Endodermal cell (in vitro differentiated cells): ENCODE results near the gene GINS2. TPM values are rescaled to one million over a fixed set of nuclear protein-coding genes. Genes with fewer than 3 reads are reported as not detected.

Experiments
- DNase-seq: peaks from one replicate; pipeline ENCODE4 v3.0.0-alpha.2; 2017
- H3K27ac ChIP-seq: 2 replicates; pipeline ENCODE4 v1.5.1; 2013; ENCODE audit warnings: mild to moderate bottlenecking, low read depth, low read length, moderate library complexity
- H3K27me3 ChIP-seq: 2 replicates; pipeline ENCODE4 v1.6.1; 2013; ENCODE audit warnings: mild to moderate bottlenecking, low read length, moderate library complexity; ENCODE audit not compliant: insufficient read depth, control insufficient read depth, poor library complexity, severe bottlenecking
- H3K36me3 ChIP-seq: 2 replicates; pipeline ENCODE4 v1.7.0; 2013; ENCODE audit warnings: mild to moderate bottlenecking, low read length, moderate library complexity; ENCODE audit not compliant: control insufficient read depth, insufficient read depth
- H3K4me1 ChIP-seq: one replicate; pipeline ENCODE4 v1.7.0; 2013; ENCODE audit warnings: low read length; ENCODE audit not compliant: control insufficient read depth, insufficient read depth
- H3K4me3 ChIP-seq: 2 replicates; pipeline ENCODE4 v1.5.1; 2013; ENCODE audit warnings: mild to moderate bottlenecking, low read length, moderate library complexity
- H3K9ac ChIP-seq: 2 replicates; pipeline ENCODE4 v1.6.1; 2013; ENCODE audit warnings: mild to moderate bottlenecking, low read length, moderate library complexity; ENCODE audit not compliant: poor library complexity, severe bottlenecking; ENCODE audit errors: extremely low read depth
- H3K9me3 ChIP-seq: 2 replicates; pipeline ENCODE4 v1.6.1; 2013; ENCODE audit warnings: mild to moderate bottlenecking, low read length, moderate library complexity; ENCODE audit not compliant: control insufficient read depth
- H3K27ac Mint-ChIP-seq: 2 replicates; pipeline ENCODE4 v1.8.0; 2020; ENCODE audit warnings: mixed read lengths
- H3K27me3 Mint-ChIP-seq: 2 replicates; pipeline ENCODE4 v1.8.0; 2021; ENCODE audit warnings: mild to moderate bottlenecking, mixed read lengths; ENCODE audit not compliant: insufficient read depth
- H3K36me3 Mint-ChIP-seq: 2 replicates; pipeline ENCODE4 v1.8.0; 2020; ENCODE audit warnings: low read depth, mixed read lengths
- H3K4me1 Mint-ChIP-seq: 2 replicates; pipeline ENCODE4 v1.8.0; 2020; ENCODE audit warnings: mixed read lengths
- H3K4me3 Mint-ChIP-seq: 2 replicates; pipeline ENCODE4 v1.8.0; 2020; ENCODE audit warnings: mild to moderate bottlenecking, moderate library complexity, mixed read lengths
- H3K9me3 Mint-ChIP-seq: 2 replicates; pipeline ENCODE4 v1.8.0; 2020; ENCODE audit warnings: mild to moderate bottlenecking, mixed read lengths
- WGBS, 2 experiments: methylation state at CpG; one replicate each; pipeline versions ENCODE4 v1.1.5 to v1.1.7; 2013; ENCODE audit warnings: missing lambda C conversion rate in 2 of 2, mixed read lengths in 1 of 2; ENCODE audit not compliant: insufficient coverage in 1 of 2, insufficient read length in 1 of 2; 5-methylcytosine and 5-hydroxymethylcytosine counted together
- total RNA-seq, 2 donors: library from RNA; stranded (reverse); fragmentation: NEBNext Ultra II Directional in 1 of 2; extraction: Animal tissue kit (Norgen Biotek cat#: 25700) in 1 of 2; gene quantifications; 2 replicates in 1 of 2; 3 replicates in 1 of 2; pipeline ENCODE4 v1.2.1, GENCODE V29; 2021
- TF ChIP-seq, protein P1 (sequence below): fragments of 200-600 bp; sonication (generic); conservative IDR thresholded peaks from 2 replicates; pipeline ENCODE4 v1.5.0; 2021; ENCODE audit warnings: antibody characterized with exemption, mild to moderate bottlenecking

Gene GINS2
- total RNA-seq, 2 donors from 2014 or later, result 32.8 to 42.3 TPM

DNA sequence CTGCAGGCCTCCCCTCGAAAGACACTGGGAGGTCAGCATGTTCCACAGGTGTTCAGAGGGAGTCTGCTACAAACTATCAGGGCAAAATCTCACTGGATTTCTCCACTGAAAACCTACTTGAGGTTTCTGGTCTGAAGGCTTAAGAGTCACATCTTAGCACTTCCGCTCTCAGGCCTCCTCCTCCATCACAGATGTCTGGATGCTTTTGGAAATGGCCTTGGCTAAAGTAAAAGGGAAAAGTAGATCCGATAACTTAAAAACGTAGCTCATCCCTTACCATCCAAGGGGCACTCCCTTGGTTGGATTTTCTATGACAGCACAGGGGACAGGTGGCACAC is 14.4 kb downstream of the GINS2 start:
- no peak for DNase-seq
- no peak overlapping the region for H3K4me3 ChIP-seq
- no peaks in the 10 kb centered on the region for H3K9me3 ChIP-seq
- H3K36me3 Mint-ChIP-seq, result peaks cover 72% of the 10 kb centered on the region
- no peaks in the 10 kb centered on the region for H3K4me1 ChIP-seq
- no peaks in the 10 kb centered on the region for H3K9me3 Mint-ChIP-seq
- no peak overlapping the region for H3K4me3 Mint-ChIP-seq
- no peak overlapping the region for H3K27ac ChIP-seq
- H3K9ac ChIP-seq, result no peak overlapping the region
- no peaks in the 10 kb centered on the region for H3K4me1 Mint-ChIP-seq
- 96 to 97% methylated on average over 3 to 4 of the region's 4 CpGs for WGBS, 2 experiments
- peaks cover 76% of the 10 kb centered on the region for H3K36me3 ChIP-seq
- peak overlapping the region; percentile 20 for H3K27ac Mint-ChIP-seq
- TF ChIP-seq, protein P1, sequence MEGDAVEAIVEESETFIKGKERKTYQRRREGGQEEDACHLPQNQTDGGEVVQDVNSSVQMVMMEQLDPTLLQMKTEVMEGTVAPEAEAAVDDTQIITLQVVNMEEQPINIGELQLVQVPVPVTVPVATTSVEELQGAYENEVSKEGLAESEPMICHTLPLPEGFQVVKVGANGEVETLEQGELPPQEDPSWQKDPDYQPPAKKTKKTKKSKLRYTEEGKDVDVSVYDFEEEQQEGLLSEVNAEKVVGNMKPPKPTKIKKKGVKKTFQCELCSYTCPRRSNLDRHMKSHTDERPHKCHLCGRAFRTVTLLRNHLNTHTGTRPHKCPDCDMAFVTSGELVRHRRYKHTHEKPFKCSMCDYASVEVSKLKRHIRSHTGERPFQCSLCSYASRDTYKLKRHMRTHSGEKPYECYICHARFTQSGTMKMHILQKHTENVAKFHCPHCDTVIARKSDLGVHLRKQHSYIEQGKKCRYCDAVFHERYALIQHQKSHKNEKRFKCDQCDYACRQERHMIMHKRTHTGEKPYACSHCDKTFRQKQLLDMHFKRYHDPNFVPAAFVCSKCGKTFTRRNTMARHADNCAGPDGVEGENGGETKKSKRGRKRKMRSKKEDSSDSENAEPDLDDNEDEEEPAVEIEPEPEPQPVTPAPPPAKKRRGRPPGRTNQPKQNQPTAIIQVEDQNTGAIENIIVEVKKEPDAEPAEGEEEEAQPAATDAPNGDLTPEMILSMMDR, result no peak
- H3K27me3 ChIP-seq, result no peaks in the 10 kb centered on the region
- H3K27me3 Mint-ChIP-seq, result no peaks in the 10 kb centered on the region

DNA sequence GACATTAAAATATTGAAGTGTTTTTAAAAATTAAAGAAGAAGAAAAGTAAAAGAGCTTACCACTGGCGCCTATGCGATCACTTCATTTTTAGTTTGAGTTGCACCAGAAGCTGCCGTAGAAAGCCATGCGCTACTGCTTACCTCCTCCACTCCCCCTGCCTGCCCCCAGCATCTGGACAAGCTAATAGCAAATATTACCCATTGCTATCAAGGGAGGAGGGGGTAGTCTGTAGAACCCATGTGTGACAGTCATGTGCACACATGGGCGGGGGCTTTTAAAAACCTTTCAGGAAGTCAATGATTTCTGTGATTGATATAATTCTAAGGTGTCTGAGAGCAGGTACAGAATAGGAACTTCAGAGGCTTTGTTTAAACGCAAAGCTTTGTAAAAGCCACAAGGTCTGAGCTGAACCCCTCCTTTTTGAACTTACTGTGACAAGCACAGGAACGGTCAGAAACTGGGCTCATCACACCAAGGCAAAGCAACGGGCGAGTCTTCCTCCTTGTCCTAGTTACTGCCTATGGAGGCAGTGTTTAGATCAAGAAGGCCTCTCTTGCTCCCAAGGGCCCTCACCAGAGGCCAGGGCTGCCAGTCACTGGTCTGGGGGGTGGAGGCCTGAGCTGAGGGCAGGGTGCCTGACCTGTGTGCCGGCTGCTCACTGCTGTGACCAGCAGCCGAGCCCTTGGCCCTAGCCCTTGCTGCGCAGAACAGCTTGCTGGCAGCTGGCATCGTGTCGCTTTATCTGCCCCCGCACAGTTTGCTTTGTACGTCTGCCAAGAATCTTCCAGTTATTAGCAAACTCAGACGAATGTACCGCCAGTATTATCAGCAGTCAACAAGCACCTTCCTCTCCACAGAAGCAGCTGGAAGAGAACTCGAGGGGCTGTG is 15.0 kb downstream of the GINS2 start:
- Histone ChIP-seq H3K4me1 (no peaks in the 10 kb centered on the region), H3K9ac (no peak overlapping the region), H3K4me3 (no peak overlapping the region), H3K27ac (no peak overlapping the region), H3K36me3 (peaks cover 79% of the 10 kb centered on the region), H3K27me3 (no peaks in the 10 kb centered on the region), H3K9me3 (no peaks in the 10 kb centered on the region)
- Mint-ChIP-seq H3K9me3 (no peaks in the 10 kb centered on the region), H3K27ac (peak overlapping the region; percentile 20), H3K27me3 (no peaks in the 10 kb centered on the region), H3K4me1 (no peaks in the 10 kb centered on the region), H3K36me3 (peaks cover 72% of the 10 kb centered on the region), H3K4me3 (no peak overlapping the region)
- TF ChIP-seq, protein P1, result no peak
- WGBS, 2 experiments, result 93 to 95% methylated on average over 14 to 19 of the region's 19 CpGs
- DNase-seq, result no peak

DNA sequence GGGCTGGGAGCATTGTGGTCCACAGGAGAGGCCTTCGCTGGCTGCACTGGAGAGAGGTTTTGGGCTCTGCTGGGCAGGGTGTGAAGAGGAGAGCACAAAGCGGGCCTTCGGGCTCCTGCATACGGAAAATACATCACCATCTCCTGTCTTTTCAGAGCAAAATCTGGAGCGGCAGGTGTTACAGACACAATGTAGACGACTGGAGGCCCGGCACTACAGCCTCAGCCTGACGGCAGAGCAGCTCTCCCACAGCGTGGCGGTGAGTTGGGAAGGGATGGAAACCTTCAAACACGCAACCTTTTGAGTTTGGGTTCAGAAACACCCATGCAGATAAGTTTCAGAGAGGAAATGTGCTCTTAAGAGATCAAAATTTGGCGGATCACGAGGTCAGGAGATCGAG is 17.9 kb downstream of the GINS2 start:
- 96 to 98% methylated on average over 11 to 14 of the region's 14 CpGs for WGBS, 2 experiments
- peaks cover 95% of the 10 kb centered on the region for H3K36me3 ChIP-seq
- no peaks in the 10 kb centered on the region for H3K4me1 Mint-ChIP-seq
- no peak overlapping the region for H3K9ac ChIP-seq
- H3K4me3 ChIP-seq, result no peak overlapping the region
- TF ChIP-seq, protein P1, result no peak
- H3K27ac Mint-ChIP-seq, result peak overlapping the region; percentile 50
- no peak overlapping the region for H3K27ac ChIP-seq
- no peaks in the 10 kb centered on the region for H3K9me3 Mint-ChIP-seq
- DNase-seq, result no peak
- H3K4me1 ChIP-seq, result no peaks in the 10 kb centered on the region
- no peaks in the 10 kb centered on the region for H3K27me3 ChIP-seq
- no peak overlapping the region for H3K4me3 Mint-ChIP-seq
- peaks cover 87% of the 10 kb centered on the region for H3K36me3 Mint-ChIP-seq
- H3K9me3 ChIP-seq, result no peaks in the 10 kb centered on the region
- no peaks in the 10 kb centered on the region for H3K27me3 Mint-ChIP-seq
